Retina (tissue), 1 donor: ENCODE measurements around the gene TSPAN14.
A peak's percentile ranks its signal among the peaks of the same experiment; 100 is the strongest.
"Not testable (repeated sequence)": the region's sequence is repeated elsewhere in the genome, so short reads cannot be mapped to it uniquely, and the experiment has no call there.

Experiments used
- DNase-seq: peaks from one replicate; pipeline ENCODE4 v3.0.0-alpha.2; 2016

Gene TSPAN14

DNA sequence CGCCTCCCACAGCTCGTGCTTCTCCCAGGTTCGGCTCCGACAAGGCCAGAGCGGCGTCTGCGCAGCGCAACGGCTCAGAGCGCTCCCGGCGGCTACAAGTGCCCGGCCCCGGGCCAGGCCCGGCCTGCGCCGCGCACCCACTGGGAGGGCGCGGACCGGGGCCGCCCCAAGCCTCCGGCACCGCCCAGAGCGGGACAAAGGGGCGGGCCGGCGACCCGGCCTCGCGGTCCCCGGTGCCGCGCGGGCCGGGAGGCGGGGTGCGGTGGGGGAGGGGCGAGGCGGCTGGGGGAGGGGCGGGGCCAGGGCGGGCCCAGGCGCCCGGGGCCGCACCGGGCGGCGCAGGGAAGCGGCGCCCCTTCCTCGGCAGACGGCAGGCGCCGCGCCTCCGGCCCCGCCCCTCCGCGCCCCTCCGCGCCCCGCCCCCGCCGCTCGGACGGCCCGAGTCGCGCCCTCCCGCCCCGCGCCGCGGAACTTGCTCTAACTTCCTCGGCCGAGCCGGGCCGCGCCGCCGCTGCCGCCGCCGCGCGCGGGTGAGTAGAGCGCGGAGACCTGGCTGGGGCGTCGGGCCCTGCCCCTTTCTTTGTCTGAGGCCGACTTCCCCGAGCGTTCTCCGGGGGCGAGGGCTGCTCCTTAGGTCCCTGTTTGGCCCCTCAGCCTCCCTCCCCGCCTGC, at the start of gene TSPAN14:
Gene TSPAN14 (plus strand): TSS at position 469 of the 671 bp plus-strand sequence. CDS start 34,924 bp downstream, outside the sequence.
- DNase-seq, result peak; percentile 87

- DNase-seq, result no peak
Observed at GRCh38 chr10:80405035-80405434, 49.1 kb upstream of the TSPAN14 start.

- no peak for DNase-seq
Observed at GRCh38 chr10:80405626-80406025, 48.5 kb upstream of the TSPAN14 start.

GRCh38 chr10:80406204-80406603, 47.9 kb upstream of the TSPAN14 start:
- DNase-seq, result no peak

DNA sequence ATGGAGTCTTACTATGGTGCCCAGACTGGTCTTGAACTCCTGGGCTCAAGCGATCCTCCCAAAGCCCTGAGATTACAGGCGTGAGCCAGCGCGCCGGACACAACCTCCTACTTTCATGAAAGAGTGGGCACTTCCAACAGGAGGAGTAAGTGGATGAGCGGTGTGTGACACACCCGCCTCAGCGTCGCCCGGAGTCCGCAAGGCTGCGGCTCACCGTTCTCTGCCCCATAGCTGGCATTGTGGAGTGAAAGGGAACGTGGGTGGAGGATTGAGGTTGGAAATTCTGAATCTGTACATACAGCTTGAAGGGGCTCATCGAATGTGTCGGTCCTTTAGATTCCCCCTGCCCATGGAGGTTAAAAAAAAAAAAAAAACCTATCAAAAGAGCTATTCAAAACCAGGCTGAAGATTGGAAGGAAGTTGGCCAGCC, 46.3 kb upstream of the TSPAN14 start:
- peak; percentile 92 for DNase-seq

DNA sequence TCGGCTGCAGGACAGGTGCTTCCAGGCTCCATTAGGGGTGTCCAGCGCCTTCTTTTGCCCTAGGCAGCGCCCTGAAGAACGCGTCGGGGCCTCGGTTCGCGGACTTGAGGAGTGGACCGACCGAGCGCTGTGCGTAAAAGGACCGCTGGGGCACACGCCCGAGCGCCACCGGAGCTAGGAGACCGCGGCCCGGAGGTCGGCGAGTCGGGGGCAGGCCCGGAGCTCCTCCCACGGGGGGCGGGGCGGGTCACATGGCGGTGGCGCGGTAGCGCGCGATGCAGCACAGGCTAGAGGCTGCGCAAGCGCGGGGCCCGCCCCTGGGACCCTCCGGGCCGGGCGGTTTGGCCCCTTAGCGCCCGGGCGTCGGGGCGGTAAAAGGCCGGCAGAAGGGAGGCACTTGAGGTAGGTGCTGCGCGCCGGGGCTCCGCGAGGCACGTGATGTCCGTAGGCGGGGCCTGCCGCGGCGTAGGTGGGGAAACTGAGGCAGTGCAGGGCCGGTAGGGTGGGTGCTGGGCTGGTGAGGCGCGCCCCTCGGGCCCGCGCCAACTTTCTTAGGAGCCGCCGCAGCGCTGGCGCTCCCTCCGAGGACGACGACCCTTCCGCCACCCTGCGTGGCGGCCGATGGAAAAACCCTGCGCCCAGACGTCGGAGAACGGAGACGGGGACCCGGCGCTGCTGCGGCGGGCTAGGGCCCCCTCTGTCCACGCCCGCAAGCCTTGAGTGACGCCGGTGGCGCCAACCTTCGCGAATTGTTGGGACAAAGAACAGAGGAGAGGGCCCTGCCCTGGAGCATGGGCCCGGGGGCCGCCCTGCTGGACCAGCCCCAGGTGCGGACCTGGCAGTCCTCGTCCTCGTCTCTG, 45.6 kb upstream of the TSPAN14 start, which contains the start of gene PRXL2A:
Gene PRXL2A (plus strand): TSS at position 310 of the 860 bp plus-strand sequence. CDS start 11,917 bp downstream, outside the sequence.
- DNase-seq, result peak; percentile 95

GRCh38 chr10:80409121-80409520, 45.0 kb upstream of the TSPAN14 start:
- no peak for DNase-seq

- DNase-seq, result peak; percentile 16
Observed at GRCh38 chr10:80410122-80410521, 44.0 kb upstream of the TSPAN14 start.

DNA sequence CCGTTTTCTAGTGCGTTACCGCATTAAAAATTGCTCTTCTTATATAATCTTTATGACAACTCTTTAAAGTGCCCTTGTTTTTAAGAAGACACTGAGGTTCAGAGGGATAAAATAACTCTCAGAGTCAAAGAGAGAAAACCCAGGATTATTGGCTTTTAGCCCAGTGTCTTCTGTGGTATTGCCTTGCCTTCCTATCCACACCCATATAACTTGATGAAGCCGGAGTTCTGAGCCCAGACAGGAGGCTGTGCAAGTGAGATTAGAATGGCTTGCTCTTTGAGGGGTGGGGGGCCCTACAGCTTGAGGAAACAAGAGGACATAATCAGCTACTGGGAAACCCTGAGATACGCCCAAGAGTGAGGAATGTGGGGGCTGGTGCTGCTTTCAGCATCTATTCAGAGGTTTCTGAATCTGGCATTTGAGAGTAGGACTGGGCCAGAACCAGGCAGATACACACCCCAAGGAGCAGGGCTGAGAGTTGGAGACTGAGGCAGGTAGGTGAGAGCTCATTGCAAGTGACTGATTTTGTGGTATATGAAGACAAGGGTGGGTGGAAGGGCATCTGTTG, 43.4 kb upstream of the TSPAN14 start:
- no peak for DNase-seq

DNA sequence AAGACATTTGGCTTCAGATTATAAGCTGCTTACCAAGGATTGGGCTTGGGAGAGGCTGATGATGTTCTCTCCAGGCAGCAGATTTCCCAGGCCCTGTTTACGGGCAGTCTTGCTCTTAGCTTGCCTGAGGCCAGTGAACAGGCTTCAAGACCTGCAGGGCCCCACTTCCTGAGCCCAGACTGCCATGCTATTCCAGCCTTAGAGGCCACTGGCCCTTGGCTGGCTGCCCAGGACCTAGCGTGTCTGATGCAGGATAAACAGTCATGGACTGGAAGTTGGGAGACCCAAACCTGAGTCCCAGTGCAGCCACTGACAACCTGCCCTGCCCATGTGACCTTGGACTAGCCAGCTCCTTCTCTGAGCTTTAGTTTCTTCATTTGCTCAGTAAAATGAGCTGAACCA, 42.8 kb upstream of the TSPAN14 start:
- peak; percentile 20 for DNase-seq

DNA sequence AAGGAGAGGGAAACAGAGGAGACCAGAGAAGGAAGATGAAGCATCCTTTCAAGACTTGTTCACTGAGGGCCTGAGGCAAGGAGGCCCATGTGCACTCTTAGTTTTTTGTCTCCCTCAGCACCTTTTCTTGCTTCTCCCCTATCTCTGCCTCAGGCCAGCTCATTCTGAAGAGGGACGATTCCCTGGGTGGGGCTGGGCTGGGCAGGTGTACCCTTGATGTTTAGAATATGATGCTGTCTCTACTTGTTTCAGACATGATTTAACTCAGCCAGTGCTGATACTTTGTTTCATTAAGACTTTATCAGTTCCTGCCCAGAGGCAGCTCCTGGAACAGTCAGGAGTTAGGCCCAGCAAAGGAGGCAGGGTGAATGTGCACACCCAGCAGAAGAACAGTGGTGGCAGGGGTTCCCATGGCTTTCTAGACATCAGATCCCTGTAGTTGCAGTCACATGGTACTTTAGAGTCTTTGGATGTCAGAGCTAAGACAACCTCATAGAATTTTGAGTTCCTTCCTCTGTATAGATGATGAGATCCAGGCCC, 42.4 kb upstream of the TSPAN14 start:
- DNase-seq, result no peak

DNA sequence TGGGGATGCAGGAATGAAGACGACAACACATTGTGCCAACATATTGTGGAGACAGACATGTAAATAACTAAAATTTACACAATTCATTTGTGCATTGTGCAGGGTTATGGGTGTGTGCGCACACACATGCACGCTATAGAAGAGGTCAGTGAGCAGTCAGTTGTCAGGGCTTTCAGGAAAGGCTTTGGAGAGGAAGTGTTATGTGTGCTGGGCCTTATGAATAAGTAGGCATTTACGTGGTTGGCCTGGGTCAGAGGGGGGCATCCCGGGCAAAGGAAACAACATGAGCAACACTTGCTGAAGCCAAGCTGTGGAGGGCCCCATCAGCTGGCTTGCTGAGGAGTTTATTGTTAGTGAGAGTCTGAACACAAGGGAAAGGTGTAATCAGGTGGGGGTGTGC, 41.6 kb upstream of the TSPAN14 start:
- no peak for DNase-seq

DNA sequence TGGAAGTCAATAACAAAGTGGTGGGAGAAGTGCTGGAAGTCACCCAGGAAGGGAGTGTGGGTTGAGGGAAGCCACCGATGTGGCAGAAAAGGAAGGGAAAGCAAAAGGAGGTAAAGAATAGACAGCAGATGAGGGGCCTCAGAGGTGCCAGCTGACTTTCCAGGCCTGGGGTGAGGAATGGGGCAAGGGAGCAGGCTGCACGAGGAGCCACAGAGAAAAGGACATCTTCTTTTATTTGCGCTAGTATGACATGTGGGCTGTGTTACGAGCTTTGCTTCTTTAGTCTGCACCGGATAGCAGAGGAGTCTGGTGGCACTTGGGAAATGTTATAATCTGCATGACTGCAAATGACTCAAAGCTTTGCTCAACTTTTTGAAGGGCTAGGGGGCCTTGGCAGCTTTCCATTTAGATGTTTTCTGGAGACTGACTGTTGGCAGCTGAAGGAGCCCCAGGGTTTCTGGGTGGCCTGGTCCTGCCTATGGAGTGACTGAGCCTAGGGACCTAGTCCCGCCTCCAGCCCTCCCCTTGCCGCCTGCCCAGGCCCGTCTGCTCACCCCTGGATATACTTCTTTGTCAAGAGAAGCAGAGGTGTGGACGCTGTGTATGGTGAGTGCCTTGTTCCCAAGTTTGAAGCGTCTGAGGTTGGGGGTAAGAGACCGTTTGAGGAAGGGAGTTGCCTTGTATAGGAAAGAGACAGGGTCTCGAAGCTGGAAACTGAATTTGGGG, 40.7 kb upstream of the TSPAN14 start:
- DNase-seq, result no peak

DNA sequence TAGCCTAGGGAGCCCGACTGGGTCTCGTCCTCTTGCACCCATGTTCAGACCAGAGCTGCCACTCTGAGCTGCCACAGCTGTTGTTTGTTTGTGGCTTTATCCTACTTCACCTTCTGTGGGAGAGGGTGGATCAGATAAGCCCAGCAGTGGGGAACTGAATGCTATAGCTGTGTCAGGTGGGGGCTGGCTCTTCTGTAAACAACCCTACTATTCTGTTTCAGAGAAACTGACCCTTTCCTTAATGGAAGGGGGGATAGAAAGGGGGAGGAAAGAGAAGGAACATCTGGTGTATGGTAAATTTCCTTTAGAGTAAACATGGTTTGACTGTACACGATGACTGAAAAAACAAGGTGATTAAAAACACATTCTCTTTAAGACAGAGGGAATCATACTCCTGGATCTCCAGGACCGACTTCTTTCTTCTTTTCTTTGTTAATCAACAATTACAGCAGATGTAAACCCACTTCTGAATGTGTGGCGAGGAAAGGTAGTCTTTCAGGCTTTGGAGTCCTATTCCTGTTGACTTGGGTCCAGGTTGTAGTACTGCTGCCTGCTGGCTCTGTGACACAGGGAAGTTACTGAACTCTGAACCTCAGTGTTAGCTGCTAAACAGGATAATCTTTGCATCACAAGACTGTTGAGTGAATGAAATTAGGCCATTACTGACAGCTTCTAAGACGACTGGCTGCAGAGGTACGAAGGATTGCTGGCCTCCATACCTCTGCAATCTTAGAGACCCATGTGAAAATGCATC, 39.8 kb upstream of the TSPAN14 start:
- DNase-seq, result no peak

GRCh38 chr10:80415734-80416478, 38.2 kb upstream of the TSPAN14 start:
- no peak for DNase-seq

- peak; percentile 34 for DNase-seq
Observed at GRCh38 chr10:80416479-80417098, 37.5 kb upstream of the TSPAN14 start.

DNA sequence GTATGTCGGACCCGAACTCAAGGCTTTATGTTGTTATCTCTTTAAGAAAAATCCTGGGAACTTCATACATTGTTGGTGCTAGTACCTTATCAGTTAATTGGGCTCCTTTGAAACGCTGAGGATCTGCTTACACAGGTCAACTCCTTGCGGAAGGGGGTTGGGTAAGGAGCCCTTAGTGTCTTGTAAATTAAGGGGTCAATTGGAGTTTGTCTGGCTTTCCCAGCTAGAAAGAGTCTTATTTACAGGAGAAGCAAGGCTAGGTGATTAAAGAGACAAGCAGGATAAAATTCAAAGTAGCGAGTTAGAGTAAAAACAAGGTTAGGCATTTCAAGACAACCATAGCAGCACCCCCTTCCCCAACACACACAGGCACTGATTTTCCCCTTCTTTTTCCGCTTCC, 36.9 kb upstream of the TSPAN14 start:
- not testable (repeated sequence) for DNase-seq

DNA sequence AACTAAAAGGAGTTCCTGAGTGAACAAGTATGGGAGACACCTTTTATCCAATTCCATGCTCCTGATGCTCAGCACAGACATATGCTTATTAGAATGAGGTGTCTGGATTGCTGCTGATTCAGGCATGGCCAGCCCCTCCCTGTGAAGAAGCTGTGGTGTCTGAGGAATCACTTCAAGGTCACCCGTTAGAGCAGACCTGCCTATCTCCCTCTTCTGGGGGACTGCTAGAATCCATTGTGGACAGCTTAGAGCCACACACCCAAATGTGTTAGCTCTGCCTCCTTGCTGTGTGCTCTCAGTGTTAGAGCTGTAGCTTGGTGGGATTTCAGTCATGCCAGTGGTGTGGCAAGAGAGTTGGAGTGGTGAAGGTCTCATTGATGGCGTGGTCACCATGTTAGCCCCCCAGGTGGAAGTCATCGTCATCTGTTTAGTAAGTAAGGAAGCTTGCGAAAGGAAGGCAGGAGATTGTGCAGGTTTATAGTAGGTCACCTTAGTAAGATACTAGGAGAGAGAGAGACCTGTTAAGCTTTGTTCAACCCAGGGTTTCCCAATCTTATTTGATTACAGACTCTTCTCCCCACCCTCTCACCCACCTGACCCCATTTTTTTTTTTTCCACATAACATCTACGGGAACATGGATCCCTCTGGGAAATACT, 32.9 kb upstream of the TSPAN14 start:
- no peak for DNase-seq

GRCh38 chr10:80421707-80422536, 32.2 kb upstream of the TSPAN14 start:
- DNase-seq, result no peak
